Prostate gland (tissue), 2 donors: Measurements from ENCODE around the gene TMEM147. TPM values are rescaled to one million over a fixed set of nuclear protein-coding genes. Genes with fewer than 3 reads are reported as not detected.

Experiments used
- DNase-seq: peaks from one replicate; pipeline ENCODE4 v3.0.0-alpha.2; 2019; ENCODE audit warnings: low spot score
- H3K27ac ChIP-seq, 2 donors: fragments of 200-600 bp; sonication (generic); 2 replicates each; pipeline ENCODE4 v1.5.1; 2017 to 2019
- H3K27me3 ChIP-seq: fragments of 200-600 bp; sonication (generic); replicated peaks from 2 replicates; pipeline ENCODE4 v1.5.1; 2019; ENCODE audit not compliant: insufficient read depth
- H3K36me3 ChIP-seq, 2 donors: fragments of 200-600 bp; sonication (generic); 1 replicate in 1 of 2; 2 replicates in 1 of 2; pipeline versions ENCODE4 v1.5.1 to v1.8.1; 2017 to 2019
- H3K4me1 ChIP-seq: fragments of 200-600 bp; sonication (generic); replicated peaks from 2 replicates; pipeline ENCODE4 v1.5.1; 2019
- H3K4me3 ChIP-seq, 2 donors: fragments of 200-600 bp; sonication (generic); 2 replicates each; pipeline ENCODE4 v1.5.1; 2017 to 2019
- H3K9me3 ChIP-seq: fragments of 200-600 bp; sonication (generic); 2 replicates; pipeline ENCODE4 v1.5.1; 2017
- CTCF ChIP-seq, 4 experiments: fragments of 200-600 bp in 2 of 4; fragments of 450-650 bp in 2 of 4; sonication (generic) in 2 of 4; IDR thresholded peaks; 1 replicate in 3 of 4; 2 replicates in 1 of 4; pipeline ENCODE4 v1.5.1; 2016 to 2019; ENCODE audit warnings: antibody characterized with exemption in 4 of 4, mild to moderate bottlenecking in 2 of 4, moderate library complexity in 2 of 4
- POLR2A ChIP-seq: fragments of 450-650 bp; IDR thresholded peaks from one replicate; pipeline ENCODE4 v1.6.1; 2016; ENCODE audit warnings: antibody characterized with exemption, mild to moderate bottlenecking
- POLR2AphosphoS5 ChIP-seq: sonication (generic); formaldehyde crosslinking; IDR thresholded peaks from one replicate; pipeline ENCODE4 v1.6.1; 2017; ENCODE audit warnings: antibody characterized with exemption
- WGBS: methylation state at CpG from one replicate; pipeline ENCODE4 v1.1.5; 2018; 5-methylcytosine and 5-hydroxymethylcytosine counted together
- intact Hi-C: fragments of 100-400 bp; cut with DNase I; formaldehyde crosslinking; loops from one replicate; pipeline ENCODE4 v1.14.2; 2022
- total RNA-seq, 2 donors: library from RNA; depleted of rRNA; stranded (reverse); fragments of >200 nt; gene quantifications; one replicate each; pipeline ENCODE4 v1.1.0, GENCODE V29; 2016

TMEM147 gene
- total RNA-seq, 2 donors from 2014 or later, result 105 to 120 TPM

DNA sequence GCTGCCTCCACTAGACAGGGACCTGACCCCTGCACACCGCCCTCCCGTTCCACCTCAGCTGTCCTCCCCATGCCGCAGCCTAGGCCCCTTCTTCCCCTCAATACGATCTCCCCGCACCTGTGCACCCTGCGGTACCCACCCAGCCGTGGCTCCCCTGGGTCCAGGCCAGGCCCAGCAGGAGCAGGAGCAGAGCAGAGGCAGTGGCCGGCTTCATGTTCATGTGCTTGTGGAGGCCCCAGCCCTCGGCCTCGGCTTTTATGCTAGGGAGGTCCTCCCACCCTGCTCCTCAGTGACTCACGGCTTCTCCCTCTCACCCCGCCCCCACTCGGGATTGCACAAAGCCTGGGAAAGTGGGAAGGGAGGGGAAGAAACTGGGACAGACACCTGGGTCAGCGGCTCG lies 43.7 kb upstream of the TMEM147 start:
- H3K36me3 ChIP-seq, result no peaks in the 10 kb centered on the region
- TF ChIP-seq CTCF (IDR thresholded peaks at IDR 0.05) (no peak), POLR2A (no peak), POLR2AphosphoS5 (no peak)
- 83% methylated on average over 15 of the region's 15 CpGs for WGBS
- H3K27me3 ChIP-seq, result no peaks in the 10 kb centered on the region
- no peaks in the 10 kb centered on the region for H3K9me3 ChIP-seq
- DNase-seq, result no peak
- H3K27ac ChIP-seq, result no peak overlapping the region
- intact Hi-C loops, result no loop called here
- no peak overlapping the region for H3K4me3 ChIP-seq
- no peaks in the 10 kb centered on the region for H3K4me1 ChIP-seq

- H3K27ac ChIP-seq, result no peak overlapping the region
- no peaks in the 10 kb centered on the region for H3K9me3 ChIP-seq
- H3K27me3 ChIP-seq, result no peaks in the 10 kb centered on the region
- H3K4me3 ChIP-seq, result no peak overlapping the region
- intact Hi-C loops, result no loop called here
- H3K36me3 ChIP-seq, result no peaks in the 10 kb centered on the region
- DNase-seq, result no peak
- WGBS, result 88% methylated on average over 4 of the region's 4 CpGs
- H3K4me1 ChIP-seq, result no peaks in the 10 kb centered on the region
- TF ChIP-seq POLR2A (no peak), CTCF (IDR thresholded peaks at IDR 0.05) (no peak), POLR2AphosphoS5 (no peak)
These were observed 42.7 kb upstream of the TMEM147 start for GRCh38 chr19:35502751-35503150.

- Histone ChIP-seq H3K4me1 (no peaks in the 10 kb centered on the region), H3K27me3 (no peaks in the 10 kb centered on the region), H3K36me3 (no peaks in the 10 kb centered on the region), H3K27ac (no peak overlapping the region), H3K4me3 (no peak overlapping the region), H3K9me3 (no peaks in the 10 kb centered on the region)
- 92% methylated on average over 7 of the region's 7 CpGs for WGBS
- no peak for TF ChIP-seq POLR2AphosphoS5
- TF ChIP-seq POLR2A, result no peak
- no peak for TF ChIP-seq CTCF (IDR thresholded peaks at IDR 0.05)
- DNase-seq, result no peak
- intact Hi-C loops, result no loop called here
These were observed 39.4 kb upstream of the TMEM147 start for GRCh38 chr19:35506011-35506410.

DNA sequence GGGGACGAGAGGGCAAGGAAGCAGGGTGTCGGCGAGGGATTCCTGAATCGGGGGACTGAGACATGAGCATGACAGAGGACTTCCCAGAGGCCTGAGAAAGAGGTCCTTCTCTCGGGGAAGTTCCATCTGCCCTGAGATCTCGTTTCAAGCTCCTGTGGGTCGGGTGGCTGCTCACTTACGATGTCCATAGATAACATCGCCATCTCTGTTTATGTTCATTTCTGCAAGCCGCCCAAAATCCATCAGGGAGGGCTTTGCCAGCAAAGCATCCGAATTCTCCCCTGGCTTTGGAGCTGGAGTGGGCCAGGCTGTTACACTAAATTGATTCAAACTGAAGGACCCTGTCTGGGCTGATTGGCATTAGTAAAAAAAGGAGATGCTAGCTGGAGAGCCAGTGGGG lies 37.9 kb upstream of the TMEM147 start:
- H3K4me1 ChIP-seq, result no peaks in the 10 kb centered on the region
- H3K27ac ChIP-seq, result no peak overlapping the region
- intact Hi-C loops, result no loop called here
- no peaks in the 10 kb centered on the region for H3K36me3 ChIP-seq
- H3K9me3 ChIP-seq, result no peaks in the 10 kb centered on the region
- DNase-seq, result no peak
- H3K4me3 ChIP-seq, result no peak overlapping the region
- 83% methylated on average over 11 of the region's 11 CpGs for WGBS
- no peak for TF ChIP-seq CTCF (IDR thresholded peaks at IDR 0.05)
- TF ChIP-seq POLR2AphosphoS5, result no peak
- TF ChIP-seq POLR2A, result no peak
- no peaks in the 10 kb centered on the region for H3K27me3 ChIP-seq

DNA sequence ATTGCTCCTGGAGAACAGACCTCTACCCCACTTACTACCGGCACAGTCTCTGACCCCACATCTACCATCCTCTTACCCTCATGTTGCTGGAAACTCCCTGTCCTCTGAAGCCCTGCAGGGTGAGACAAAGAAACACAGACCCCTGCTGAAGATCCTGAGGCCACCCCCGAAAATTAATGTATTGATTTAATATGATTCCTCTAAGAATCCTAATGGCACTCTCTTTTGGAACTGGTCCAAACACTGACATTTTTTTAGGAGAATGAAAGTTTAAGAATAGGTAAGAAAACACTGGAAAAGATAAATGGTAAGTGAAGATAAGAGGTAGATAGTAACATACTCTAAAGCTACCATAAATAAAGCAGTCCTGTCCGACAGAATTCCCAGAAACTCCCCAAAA lies 37.3 kb upstream of the TMEM147 start:
- Histone ChIP-seq H3K9me3 (no peaks in the 10 kb centered on the region), H3K4me3 (no peak overlapping the region), H3K36me3 (no peaks in the 10 kb centered on the region), H3K4me1 (no peaks in the 10 kb centered on the region), H3K27me3 (no peaks in the 10 kb centered on the region), H3K27ac (no peak overlapping the region)
- intact Hi-C loops, result no loop called here
- TF ChIP-seq POLR2A (no peak), CTCF (IDR thresholded peaks at IDR 0.05) (no peak), POLR2AphosphoS5 (no peak)
- 91% methylated on average over 3 of the region's 3 CpGs for WGBS
- DNase-seq, result no peak
